Testis (tissue), 2 donors: ENCODE data around the gene NAGLU.

ENCODE experiments used
- CTCF ChIP-seq, 3 experiments: fragments of 450-650 bp in 2 of 3; fragments of 200-600 bp in 1 of 3; sonication (generic) in 1 of 3; IDR thresholded peaks; one replicate each; pipeline ENCODE4 v1.5.1; 2016 to 2019; ENCODE audit warnings: antibody characterized with exemption in 3 of 3, mild to moderate bottlenecking in 2 of 3, moderate library complexity in 1 of 3
- POLR2A ChIP-seq: fragments of 450-650 bp; IDR thresholded peaks from one replicate; pipeline ENCODE4 v1.6.1; 2017; ENCODE audit warnings: antibody characterized with exemption, mild to moderate bottlenecking, moderate library complexity

GRCh38 chr17:42547698-42548069, 11.6 kb downstream of the NAGLU start:
- TF ChIP-seq POLR2A = no peak
- no peak for TF ChIP-seq CTCF (IDR thresholded peaks at IDR 0.05)
